ENCODE measurements around the gene PFKFB4. TPM values are rescaled to one million over a fixed set of nuclear protein-coding genes. Genes with fewer than 3 reads are reported as not detected.

Gene PFKFB4
- total RNA-seq, 1 donor from 2014 or later, result 40.3 TPM

DNA sequence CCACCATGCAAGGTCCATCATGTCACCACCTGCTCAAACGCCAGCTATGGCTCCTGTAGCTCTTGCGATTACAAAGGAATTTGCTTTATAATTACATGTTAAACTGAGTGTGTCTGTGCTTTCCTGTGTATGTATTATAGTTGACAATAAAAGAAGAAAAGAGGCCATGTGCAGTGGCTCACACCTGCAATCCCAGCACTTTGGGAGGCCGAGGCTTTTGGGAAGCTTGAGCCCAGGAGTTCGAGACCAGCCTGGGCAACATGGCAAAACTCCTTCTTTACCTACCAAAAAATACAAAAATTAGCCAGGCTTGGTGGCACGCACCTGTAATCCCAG is 83.0 kb downstream of the PFKFB4 start:
- H3K36me3 Mint-ChIP-seq (ENCODE audit: unreplicated experiment), result peaks cover 5% of the 10 kb centered on the region
- TF ChIP-seq, protein P1, sequence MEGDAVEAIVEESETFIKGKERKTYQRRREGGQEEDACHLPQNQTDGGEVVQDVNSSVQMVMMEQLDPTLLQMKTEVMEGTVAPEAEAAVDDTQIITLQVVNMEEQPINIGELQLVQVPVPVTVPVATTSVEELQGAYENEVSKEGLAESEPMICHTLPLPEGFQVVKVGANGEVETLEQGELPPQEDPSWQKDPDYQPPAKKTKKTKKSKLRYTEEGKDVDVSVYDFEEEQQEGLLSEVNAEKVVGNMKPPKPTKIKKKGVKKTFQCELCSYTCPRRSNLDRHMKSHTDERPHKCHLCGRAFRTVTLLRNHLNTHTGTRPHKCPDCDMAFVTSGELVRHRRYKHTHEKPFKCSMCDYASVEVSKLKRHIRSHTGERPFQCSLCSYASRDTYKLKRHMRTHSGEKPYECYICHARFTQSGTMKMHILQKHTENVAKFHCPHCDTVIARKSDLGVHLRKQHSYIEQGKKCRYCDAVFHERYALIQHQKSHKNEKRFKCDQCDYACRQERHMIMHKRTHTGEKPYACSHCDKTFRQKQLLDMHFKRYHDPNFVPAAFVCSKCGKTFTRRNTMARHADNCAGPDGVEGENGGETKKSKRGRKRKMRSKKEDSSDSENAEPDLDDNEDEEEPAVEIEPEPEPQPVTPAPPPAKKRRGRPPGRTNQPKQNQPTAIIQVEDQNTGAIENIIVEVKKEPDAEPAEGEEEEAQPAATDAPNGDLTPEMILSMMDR (IDR thresholded peaks at IDR 0.05; ENCODE audit: partially characterized antibody, unreplicated experiment), result no peak
- H3K4me1 Mint-ChIP-seq (ENCODE audit: low read depth, unreplicated experiment), result peaks cover 23% of the 10 kb centered on the region
- peak overlapping the region; percentile 100 for H3K27ac Mint-ChIP-seq (ENCODE audit: unreplicated experiment)
- DNase-seq, result no peak
- peaks cover 9% of the 10 kb centered on the region for H3K27me3 Mint-ChIP-seq (ENCODE audit: unreplicated experiment)
- peak overlapping the region; percentile 99 for H3K4me3 Mint-ChIP-seq (ENCODE audit: unreplicated experiment)
- peaks cover 2% of the 10 kb centered on the region for H3K9me3 Mint-ChIP-seq (ENCODE audit: unreplicated experiment)

DNA sequence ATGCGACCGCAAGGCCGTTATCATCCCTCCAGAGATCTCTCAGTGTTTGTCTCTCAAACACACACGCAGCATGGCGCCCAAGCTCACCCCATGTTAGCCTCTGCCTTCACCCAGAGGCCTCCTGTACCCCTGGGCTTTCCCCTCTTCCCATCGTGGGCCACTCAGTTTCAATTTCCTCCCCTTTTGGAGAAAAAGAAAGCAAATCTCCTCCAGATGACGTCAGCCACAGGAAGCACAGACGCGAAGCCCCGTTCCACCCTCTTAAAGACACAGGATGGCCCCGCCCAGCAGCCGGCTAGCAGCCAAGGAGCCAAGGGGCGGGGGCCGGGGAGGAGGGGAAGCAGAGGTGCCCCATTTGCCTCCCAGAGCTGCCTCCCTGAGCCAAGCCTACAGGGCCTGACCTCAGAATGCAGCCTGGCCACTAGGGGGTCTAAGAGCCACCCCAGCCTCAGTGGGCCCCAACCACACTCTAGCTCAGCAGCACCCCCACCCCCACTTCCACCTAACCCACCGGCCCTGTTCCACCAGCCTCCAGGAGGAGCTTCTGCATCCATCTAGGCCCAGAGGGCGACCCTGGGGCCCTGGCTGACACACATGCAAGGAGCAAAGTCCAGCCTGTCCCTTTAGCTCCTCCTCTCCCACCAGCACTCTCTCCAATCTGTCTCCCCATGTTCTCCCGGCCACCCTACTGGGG is 83.5 kb downstream of the PFKFB4 start:
- H3K4me3 Mint-ChIP-seq (ENCODE audit: unreplicated experiment), result peak overlapping the region; percentile 99
- H3K27me3 Mint-ChIP-seq (ENCODE audit: unreplicated experiment), result peaks cover 10% of the 10 kb centered on the region
- DNase-seq, result peak; percentile 96
- TF ChIP-seq, protein P1 (IDR thresholded peaks at IDR 0.05; ENCODE audit: partially characterized antibody, unreplicated experiment), result peak; percentile 78
- peaks cover 25% of the 10 kb centered on the region for H3K4me1 Mint-ChIP-seq (ENCODE audit: low read depth, unreplicated experiment)
- H3K36me3 Mint-ChIP-seq (ENCODE audit: unreplicated experiment), result peaks cover 6% of the 10 kb centered on the region
- peak overlapping the region; percentile 100 for H3K27ac Mint-ChIP-seq (ENCODE audit: unreplicated experiment)
- H3K9me3 Mint-ChIP-seq (ENCODE audit: unreplicated experiment), result peaks cover 2% of the 10 kb centered on the region

DNA sequence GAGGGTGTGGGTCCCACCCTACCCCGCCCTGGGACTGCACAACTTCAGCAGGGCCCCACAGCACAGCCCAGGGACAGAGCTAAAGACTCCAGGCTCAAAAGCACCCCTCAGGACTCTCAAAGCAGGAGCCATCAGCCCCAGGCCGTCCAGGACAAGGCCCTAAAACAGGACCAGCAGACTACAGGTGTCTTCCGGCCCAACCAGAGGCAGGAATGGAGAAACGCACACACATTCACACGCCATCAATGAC is 84.0 kb downstream of the PFKFB4 start:
- Mint-ChIP-seq H3K4me3 (ENCODE audit: unreplicated experiment) (peak overlapping the region; percentile 99), H3K4me1 (ENCODE audit: low read depth, unreplicated experiment) (peaks cover 29% of the 10 kb centered on the region), H3K27ac (ENCODE audit: unreplicated experiment) (peak overlapping the region; percentile 100), H3K27me3 (ENCODE audit: unreplicated experiment) (peaks cover 10% of the 10 kb centered on the region), H3K9me3 (ENCODE audit: unreplicated experiment) (peaks cover 6% of the 10 kb centered on the region), H3K36me3 (ENCODE audit: unreplicated experiment) (peaks cover 11% of the 10 kb centered on the region)
- DNase-seq, result no peak
- TF ChIP-seq, protein P1 (IDR thresholded peaks at IDR 0.05; ENCODE audit: partially characterized antibody, unreplicated experiment), result no peak

DNA sequence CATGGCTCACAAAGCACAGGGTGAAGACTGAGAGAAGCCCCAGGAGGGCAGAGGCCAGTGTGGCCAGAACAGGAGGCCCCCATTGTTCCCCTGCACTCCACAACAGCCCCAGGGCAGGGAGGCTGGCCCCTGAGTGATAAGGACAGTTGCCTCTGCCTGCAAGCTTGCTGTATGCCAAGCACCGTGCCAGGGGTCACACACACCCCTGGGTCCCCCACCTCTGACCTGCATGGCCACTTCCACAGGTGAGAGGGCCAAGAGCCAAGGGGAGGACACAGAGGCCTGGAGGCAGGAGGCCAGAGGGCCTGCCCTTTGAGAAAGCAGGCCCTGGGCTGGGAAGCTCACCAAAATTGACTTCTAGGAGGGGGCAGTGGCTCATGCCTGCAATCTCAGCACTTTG is 86.3 kb downstream of the PFKFB4 start:
- Mint-ChIP-seq H3K27ac (ENCODE audit: unreplicated experiment) (no peak overlapping the region), H3K36me3 (ENCODE audit: unreplicated experiment) (peaks cover 12% of the 10 kb centered on the region), H3K4me1 (ENCODE audit: low read depth, unreplicated experiment) (peaks cover 37% of the 10 kb centered on the region), H3K4me3 (ENCODE audit: unreplicated experiment) (peak overlapping the region; percentile 65), H3K27me3 (ENCODE audit: unreplicated experiment) (peaks cover 17% of the 10 kb centered on the region), H3K9me3 (ENCODE audit: unreplicated experiment) (peaks cover 12% of the 10 kb centered on the region)
- TF ChIP-seq, protein P1 (IDR thresholded peaks at IDR 0.05; ENCODE audit: partially characterized antibody, unreplicated experiment), result no peak
- no peak for DNase-seq

DNA sequence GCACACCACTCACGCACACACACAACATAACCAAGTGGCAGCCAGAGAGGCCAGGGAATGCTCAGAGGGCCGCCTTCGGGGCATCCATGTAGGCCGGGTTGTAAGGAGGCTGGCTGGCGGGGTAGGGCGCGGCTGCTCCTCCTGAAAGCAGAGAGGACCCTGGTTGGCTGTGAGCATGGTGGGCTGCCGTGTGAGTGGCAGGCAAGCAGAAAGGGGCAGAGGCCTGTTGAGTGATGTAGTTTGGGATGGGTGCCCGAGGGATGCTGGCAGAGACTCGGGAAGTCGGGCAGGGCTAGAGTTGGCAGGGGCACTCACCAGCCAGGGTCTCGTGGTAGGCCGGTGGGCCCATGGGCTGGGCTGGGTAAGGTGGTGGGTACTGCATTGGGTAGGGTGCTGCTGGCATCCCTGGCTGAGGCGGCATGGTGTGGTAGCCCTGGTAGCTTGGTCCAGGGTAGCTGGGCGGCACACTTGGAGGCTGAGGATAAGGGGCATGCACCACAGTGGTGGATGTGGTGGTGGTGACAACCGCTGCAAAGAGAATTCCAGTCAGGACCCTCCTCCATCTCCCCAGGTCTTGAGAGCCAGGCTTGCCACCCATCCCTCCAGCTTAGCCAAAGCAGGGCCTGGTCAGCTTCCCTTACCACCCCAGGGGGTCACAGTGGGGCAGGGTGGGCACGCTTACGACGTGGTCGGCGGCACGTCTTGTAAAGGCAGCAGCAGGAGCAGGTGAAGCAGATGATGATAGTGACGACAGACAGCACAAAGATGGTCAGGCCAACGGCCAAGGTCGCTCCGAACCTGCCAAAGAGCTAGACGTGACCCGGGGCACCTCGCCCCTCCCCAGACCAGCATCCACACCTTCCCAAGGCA is 87.3 kb downstream of the PFKFB4 start:
- DNase-seq, result no peak
- H3K36me3 Mint-ChIP-seq (ENCODE audit: unreplicated experiment), result peaks cover 12% of the 10 kb centered on the region
- peak overlapping the region; percentile 64 for H3K27ac Mint-ChIP-seq (ENCODE audit: unreplicated experiment)
- H3K27me3 Mint-ChIP-seq (ENCODE audit: unreplicated experiment), result peaks cover 14% of the 10 kb centered on the region
- peak overlapping the region; percentile 70 for H3K4me3 Mint-ChIP-seq (ENCODE audit: unreplicated experiment)
- peaks cover 12% of the 10 kb centered on the region for H3K9me3 Mint-ChIP-seq (ENCODE audit: unreplicated experiment)
- H3K4me1 Mint-ChIP-seq (ENCODE audit: low read depth, unreplicated experiment), result peaks cover 36% of the 10 kb centered on the region
- TF ChIP-seq, protein P1 (IDR thresholded peaks at IDR 0.05; ENCODE audit: partially characterized antibody, unreplicated experiment), result no peak
